HG02840 (cell line): Measurements from ENCODE around the gene RDH14.
A peak's percentile ranks its signal among the peaks of the same experiment; 100 is the strongest.

Experiments
- ATAC-seq: cut with Tn5 transposase; IDR thresholded peaks from one replicate; pipeline ENCODE4 v1.9.1; 2021; ENCODE audit warnings: mild to moderate bottlenecking, moderate library complexity, moderate number of reproducible peaks; ENCODE audit not compliant: unreplicated experiment, low FRiP score

RDH14 gene, protein sequence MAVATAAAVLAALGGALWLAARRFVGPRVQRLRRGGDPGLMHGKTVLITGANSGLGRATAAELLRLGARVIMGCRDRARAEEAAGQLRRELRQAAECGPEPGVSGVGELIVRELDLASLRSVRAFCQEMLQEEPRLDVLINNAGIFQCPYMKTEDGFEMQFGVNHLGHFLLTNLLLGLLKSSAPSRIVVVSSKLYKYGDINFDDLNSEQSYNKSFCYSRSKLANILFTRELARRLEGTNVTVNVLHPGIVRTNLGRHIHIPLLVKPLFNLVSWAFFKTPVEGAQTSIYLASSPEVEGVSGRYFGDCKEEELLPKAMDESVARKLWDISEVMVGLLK

DNA sequence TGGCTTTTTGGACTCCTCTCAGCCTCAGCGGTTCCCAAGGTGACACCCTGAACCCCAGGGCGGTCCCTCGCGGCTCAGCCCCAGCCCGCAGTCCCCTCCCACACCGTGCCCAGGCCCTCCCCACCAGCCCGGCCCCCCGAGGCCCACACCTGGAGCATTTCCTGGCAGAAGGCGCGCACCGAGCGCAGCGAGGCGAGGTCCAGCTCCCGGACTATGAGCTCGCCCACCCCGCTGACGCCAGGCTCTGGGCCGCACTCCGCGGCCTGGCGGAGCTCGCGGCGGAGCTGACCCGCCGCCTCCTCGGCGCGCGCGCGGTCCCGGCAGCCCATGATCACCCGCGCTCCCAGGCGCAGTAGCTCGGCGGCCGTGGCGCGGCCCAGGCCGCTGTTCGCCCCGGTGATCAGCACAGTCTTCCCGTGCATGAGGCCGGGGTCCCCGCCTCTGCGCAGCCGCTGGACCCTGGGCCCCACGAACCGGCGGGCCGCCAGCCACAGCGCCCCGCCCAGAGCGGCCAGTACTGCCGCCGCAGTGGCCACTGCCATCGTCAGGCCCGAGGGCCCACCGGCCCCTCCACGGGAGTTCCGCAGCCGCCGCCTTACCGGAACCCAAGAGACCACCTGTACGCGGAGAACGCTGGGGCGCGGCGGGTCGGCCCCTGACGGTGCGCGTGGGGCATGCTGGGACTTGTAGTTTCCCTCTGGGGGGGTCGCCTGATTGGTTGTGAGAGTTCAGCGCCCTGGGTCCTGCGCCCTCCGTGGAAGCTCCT lies at the start of gene RDH14:
RDH14 (minus strand) TSS at position 623 of the 766 bp plus-strand sequence; CDS start at position 542, 81 bp downstream.
- peak; percentile 97 for ATAC-seq

DNA sequence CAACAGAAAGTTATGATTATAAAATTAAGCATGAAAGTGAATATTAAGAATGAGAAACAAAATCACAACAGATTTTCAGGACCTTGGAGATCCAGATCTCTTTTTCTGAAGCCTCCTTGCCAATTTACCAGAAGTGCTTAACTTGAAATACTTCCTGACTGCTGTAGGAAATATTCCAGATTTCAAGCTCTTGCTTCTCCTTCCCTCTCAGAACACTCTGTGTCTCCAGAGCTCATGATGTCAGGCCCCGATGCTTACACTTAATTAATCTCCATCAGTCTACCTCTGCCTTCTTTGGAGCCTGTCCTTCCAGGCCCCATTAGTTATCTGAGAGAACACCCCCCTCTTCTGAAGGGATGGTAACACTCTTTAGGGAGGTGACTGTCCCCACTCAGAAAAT lies 49.6 kb upstream of the RDH14 start:
- ATAC-seq: no peak

DNA sequence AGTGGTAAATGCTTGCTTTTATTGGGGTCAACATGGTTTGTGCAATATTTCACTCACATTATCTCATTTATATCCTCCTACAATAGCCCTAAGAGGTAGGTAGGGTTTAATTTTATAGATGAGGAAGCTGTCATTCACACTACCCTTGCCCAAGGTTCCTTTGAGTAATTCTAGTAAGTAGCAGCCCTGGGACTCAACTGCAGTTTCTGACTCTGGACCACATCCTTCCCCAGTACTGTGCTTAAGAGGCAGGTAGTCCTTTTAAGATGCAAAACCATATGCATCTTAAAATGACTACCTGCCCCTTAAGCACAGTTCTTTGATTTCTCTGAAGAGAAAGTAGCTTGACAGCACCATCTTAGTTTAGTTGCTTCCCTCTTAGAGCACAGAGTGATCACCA lies 44.7 kb upstream of the RDH14 start:
- ATAC-seq: no peak

DNA sequence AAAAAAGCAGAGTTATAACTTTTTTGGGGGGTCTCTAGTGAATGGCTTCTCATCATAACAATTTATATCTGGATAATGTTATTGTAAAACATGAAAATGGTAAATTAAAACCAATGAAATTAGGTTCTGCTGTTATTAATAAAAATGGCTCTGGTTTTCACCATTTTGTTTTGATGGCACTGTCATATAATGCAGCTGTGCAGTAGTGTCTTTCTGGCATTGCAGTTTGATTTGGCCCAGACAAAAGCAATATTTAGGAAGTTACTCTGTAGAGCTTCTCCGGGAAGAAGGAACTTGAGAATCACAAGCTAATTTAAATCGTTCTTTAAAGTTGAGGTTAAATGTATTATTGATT lies 44.1 kb upstream of the RDH14 start:
- ATAC-seq: no peak

DNA sequence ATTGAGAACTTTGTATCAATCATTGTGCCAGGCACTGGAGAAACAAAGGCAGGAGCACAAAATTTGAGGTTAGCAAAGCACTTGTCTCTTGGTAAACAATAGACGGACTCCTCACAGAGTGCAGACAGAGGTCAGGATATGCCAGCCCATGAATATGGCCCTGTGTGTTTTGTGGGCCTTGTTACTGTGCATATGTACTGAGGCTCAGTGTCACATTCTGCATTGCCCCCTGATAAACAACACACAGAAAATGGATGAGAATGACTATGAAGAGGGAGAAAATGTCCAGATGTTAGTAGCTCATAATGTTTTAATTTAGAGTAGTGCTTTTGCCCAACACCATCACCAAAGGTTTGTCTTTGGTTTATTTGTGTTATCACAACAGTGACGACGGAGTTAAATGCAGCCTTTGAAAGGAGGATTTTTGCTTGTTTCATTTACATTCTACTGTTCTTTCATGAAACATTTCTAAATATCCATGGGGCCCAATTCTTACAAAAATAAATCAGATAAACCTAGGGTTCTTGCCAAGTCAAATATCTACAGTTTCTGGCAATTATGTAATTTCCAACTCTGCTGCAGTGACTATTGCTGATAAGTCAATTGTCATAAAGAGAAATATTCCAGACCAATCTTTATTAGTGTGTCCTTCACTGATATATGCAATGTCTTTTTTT lies 43.5 kb upstream of the RDH14 start:
- no peak for ATAC-seq

DNA sequence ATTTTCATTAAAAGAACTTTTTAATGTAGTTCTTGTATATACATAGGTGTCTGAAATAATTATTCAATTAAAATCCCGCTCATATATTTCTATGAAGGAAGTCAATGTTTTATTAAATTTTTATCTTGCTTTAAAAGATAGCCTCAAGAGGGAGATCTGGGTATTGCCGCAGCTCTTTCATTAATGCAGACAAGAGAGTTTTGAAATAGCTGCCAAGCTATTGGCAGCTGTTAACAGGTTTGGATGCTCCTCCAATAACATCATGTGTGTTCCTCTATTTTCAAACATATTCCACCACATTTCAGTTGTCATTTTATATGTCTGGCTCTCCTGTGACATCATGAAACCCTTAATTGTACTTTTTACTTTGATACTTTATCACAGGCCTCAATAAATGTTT lies 41.8 kb upstream of the RDH14 start:
- ATAC-seq: no peak

DNA sequence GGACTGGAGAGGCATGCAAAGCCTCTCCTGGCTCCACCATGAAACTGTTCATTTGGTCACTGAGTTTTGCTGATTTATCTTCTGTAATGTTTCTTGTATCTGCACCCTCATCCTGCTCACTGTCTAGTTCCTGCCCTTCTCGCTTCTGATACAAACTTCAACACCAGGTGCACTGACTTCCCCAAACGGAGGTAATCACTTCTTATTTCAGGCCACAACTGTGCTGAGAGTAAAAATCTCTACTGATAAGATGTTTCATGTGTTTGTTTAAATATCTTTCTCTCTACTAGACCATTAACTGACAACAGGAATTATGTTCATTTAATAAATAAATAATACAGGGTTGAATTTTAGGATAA lies 39.8 kb upstream of the RDH14 start:
- ATAC-seq: no peak

DNA sequence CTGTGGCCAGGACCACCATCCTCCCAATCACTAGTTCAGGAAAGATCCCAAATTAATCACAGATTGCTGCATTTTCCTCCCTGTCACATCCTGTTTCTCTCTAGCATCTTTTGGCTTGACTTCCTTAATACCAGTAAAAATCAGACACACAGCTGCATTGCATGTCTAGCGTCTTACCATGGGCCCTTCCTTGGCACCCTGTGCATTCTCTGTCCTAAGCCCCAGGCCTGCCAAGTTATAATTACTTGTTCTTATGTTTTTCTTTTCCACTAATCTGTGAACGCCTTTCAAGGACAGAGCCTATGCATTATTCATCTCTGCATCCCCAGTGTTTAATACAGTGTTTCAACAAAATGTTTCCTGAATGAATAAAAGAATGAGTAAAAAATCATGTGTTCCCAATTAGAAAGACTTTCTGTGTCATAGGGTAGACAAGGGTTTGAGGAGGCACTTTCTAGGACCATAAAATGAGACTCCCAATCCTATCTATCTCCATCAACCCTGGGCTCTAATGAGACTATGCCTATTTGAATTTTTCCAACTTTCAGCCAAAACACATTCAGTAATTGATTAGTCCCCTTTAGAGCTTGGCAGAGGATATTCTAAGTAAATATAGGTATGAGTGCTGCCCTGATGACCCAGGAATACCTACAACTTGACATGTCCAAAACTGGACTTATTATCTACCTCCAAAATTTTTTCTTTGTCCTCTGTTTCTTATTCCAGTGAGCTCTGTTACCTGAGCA lies 39.2 kb upstream of the RDH14 start:
- ATAC-seq: no peak

DNA sequence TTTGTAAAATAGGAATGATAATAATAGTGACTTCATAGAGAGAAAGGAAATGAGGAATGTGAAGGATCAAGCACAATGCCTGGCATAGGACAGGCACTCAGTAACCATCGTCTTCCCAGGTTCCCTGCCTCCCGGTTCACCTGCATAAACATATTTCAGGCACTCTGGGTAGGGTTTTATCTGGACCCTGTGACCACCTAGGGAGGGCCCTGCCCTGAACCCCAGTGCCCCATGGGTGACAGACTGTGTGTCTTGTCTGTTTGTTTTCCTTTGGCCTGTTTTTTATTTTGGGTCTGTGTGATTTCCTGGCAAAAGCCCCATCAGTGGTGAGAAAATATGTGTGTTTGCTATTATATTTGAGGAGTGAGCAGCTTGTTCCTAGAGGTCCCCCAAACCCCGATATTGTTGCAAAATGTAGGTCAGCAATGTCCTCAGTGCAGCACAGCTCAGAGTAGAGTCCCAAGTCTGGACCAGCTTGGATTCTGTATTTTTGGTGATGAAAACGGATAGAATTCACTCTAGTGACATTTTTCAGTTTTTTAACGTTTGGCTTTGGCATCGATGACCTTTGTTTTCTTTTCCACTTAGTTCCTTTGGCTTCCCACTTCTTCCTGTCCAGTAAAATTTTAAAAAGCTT lies 38.5 kb upstream of the RDH14 start:
- ATAC-seq: no peak

DNA sequence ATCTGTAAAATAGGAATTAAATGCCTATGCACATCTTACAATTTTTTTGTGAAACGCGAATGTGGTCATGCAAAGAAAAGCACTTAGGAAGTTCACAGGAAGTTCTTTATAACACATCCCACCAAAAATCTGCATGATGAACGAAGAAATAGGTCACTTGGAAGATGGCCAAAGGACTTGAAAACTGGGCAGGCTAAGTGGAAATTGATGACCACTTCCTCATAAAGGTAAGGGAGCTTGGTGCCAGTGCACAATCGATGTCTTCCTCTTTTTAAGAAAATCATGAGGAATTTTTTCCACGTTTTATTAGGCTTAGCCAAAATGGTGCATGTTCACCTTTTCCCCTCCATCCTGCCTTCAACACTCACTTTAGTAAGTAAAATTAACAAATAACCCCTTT lies 37.2 kb upstream of the RDH14 start:
- no peak for ATAC-seq

DNA sequence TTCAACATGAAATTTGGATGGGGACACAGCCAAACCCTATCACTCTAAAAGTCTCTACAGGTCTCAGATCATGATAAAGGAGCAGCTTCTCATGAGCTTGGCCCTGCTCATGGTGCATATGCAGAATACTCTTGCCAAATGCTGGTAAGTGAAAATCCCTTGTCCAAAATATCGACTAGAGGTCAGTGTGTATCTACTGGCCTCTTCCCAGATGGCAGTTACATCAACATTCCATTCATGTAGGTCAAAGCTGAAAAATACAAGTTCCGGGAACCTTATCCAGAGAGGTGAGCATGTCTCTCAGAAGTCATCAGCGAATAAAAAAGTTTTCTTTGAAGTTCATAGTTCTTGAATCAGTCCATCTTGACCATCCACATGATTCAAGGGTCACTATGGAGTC lies 36.5 kb upstream of the RDH14 start:
- no peak for ATAC-seq

DNA sequence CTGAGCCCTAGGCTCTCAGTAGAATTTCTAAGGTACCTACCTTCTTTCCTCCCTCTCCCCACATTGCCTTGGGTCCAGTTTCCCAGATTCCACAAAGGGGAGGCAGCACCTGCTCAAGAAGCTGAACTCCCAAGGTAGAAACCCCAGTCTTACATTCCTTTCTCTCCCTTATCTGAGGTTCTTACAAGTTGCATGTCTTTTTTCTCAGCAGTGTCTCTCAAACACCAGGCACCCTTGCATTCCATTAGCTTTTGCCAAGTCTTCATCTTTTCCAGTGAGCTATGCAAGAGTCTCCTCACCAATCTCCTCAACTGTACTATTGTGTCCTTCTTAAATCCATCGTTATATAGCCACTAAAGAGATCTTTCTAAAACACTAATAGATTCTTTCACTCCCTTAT lies 33.0 kb upstream of the RDH14 start:
- ATAC-seq: no peak

DNA sequence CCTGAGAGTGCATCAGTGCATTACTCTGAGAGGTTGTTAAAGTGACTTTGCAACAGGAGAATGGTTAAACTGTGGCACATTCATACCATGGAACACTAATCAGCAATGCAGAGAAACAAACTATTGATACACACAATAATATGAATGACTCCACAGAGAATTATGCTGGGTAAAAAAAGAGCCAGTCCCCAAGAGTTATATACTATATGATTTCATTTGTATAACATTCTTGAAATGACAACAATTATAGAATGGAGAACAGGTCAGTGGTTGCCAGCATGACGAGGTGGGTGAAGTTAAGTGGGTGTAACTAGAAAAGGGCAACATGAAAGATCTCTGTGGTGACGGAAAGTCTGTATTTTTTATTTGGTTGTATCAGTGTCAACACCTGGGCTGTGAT lies 31.9 kb upstream of the RDH14 start:
- ATAC-seq: no peak

DNA sequence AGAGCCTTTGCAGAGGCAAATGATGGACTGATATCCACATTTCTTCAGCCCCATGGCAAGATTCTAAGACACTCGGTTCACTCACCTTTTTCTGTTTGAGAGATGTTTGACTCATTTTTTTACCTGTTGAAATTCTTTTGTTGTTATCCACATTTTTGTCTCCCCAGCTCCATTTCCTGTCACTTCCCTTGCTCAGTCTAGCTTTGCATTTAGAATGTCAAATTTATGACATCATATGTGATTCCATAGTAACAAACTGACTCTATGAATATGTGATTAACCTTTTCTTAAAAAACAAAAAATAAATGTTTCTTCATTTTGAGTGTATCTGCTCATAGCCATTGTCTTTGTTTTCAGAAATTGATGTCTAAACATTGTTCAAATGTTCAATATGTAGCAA lies 28.9 kb upstream of the RDH14 start, which contains the start of gene NT5C1B:
NT5C1B (minus strand) TSS at position 216 of the 400 bp plus-strand sequence; CDS start at position 115, 101 bp downstream.
- no peak for ATAC-seq

DNA sequence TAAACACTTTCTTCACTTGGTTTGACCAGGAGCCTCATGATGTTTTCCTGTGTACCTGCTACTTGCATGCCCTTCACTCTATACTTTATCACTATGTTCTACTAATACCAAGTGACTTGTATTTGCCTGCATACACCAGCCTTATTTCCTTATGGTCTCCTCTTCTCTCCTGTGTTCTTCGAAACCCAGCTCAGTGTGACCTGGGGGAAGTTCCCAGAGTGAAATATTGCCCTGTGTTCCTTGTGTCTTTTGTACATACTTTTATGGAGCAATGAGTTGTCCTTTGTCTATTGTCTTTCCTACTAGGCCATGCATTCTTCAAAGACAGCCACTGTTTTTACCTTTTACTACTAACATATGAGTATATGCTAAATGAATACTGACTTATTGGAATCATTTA lies 28.3 kb upstream of the RDH14 start:
- ATAC-seq: no peak

DNA sequence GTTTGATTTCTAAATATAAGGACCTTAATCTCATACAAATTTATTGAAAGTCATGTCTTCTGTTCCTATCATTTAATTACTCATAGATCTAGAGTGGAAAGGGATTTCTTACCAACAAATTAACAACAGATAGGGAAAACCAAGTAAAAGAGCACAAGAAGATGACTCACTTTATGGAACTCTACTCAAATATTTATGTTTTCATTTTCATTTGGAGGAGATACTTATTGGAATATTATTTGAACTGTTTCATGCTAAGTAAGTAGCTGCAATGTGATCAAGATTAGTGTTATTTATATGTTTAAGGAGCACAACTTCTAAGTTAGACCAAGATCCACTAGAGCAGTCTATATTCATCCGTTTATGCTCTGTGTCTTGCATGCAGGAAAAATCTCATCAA lies 27.6 kb upstream of the RDH14 start:
- ATAC-seq: no peak

DNA sequence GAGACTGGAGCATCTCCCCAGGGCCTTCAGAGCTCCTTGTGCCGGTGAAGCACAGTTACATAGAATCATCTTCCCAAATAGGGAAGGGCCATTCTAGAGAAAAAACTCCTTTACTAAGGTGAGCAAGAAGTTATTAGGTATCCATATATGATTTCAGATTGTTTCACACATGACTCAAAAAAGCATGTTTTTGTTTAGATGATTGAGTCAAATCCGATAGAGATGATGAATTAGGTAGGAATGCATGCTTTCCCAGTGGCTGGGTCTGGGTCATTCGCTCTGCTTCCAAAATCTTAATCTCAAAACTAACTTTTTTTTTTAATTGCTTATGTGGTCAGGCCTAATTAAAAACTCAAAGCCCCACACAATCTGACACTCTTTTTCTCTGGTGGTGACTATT lies 25.1 kb upstream of the RDH14 start:
- no peak for ATAC-seq

DNA sequence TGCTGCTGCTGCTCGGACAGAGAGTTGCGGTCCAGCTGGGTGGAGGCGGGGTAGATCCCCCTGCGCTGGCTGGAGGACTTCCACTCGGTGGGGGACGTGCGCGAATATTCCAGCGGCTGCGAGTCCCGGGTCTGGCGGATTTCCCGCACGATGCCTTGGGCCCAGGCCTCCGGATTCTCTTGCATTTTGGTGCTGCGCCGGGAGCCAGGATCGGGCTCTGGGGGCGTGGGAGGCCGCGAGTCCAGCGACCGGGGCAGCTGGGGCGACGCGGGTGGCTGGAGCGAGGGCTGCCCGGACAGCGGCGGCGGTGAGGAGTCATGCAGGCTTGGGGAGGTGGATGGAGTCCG lies 24.1 kb upstream of the RDH14 start:
- no peak for ATAC-seq

DNA sequence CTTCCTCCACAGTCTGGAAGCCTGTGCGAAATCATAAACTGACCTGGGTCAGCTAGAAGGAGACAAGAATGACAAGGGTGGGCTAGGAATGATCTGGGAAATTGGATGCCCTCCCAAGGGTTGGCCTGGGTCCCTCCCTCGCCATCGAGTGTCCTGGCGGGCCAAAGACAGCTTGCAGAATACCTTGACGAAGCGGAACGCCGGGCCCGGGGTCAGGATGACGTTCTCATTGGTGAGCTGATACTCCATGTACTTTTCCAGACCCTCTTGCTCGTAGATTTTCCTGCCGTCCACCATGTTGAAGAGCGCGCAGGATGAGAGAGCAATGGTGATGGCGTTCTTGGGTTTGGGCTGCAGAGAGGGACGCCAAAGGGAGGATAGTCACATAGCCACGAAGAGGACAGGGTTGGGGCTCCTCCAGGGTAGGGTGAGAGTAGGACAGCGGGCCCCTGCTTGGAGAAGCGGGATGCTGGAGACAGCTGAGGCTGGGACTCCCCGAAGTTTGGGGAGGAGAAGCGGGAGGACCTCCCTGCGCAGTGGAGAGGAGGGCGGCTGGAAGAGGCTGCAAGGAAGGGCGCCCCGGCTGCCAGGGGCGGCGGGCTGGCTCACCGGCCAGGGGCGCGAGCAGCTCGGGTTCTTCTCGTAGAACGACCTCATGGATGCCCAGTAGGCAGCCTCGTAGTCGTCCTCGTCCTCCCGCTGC lies 23.6 kb upstream of the RDH14 start:
- ATAC-seq: no peak

DNA sequence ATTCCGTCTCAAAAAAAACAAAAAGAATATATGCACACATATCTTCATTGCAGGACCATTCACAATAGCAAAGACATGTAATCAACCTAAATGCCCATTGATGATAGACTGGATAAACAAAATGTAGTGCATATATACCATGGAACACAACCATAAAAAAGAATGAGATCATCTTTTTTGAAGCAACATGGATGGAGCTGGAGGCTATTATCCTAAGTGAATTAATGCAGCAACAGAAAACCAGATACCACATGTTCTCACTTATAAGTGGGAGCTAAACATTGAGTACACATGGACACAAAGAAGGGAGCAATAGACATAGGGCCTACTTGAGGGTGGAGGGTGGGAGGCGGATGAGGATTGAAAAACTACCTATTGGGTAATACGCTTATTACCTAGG lies 20.2 kb upstream of the RDH14 start:
- ATAC-seq: no peak
